PFSK-1 (cell line): ENCODE measurements around the gene DHX34.

ENCODE experiments used
- FOXP2 ChIP-seq: optimal IDR thresholded peaks from 2 replicates; pipeline ENCODE3; 2011; ENCODE audit warnings: borderline replicate concordance, control low read depth, inconsistent platforms; ENCODE audit not compliant: insufficient read depth; ENCODE audit errors: extremely low read length, extremely low read depth
- POLR2AphosphoS5 ChIP-seq: IDR thresholded peaks from 2 replicates; pipeline ENCODE4 v1.6.1; 2012; ENCODE audit warnings: low read depth, mild to moderate bottlenecking, control low read depth, low read length, moderate library complexity
- REST ChIP-seq, 2 experiments: IDR thresholded peaks; 2 replicates each; pipeline versions ENCODE4 v1.6.1 to v1.8.0; 2011 to 2012; ENCODE audit warnings: low read depth in 2 of 2, low read length in 2 of 2, control low read depth in 1 of 2, inconsistent platforms in 1 of 2, mild to moderate bottlenecking in 1 of 2, moderate library complexity in 1 of 2; ENCODE audit not compliant: insufficient read depth in 1 of 2
- SIN3A ChIP-seq: IDR thresholded peaks from 2 replicates; pipeline ENCODE4 v1.6.1; 2012; ENCODE audit warnings: mild to moderate bottlenecking, low read length, moderate library complexity, borderline replicate concordance; ENCODE audit not compliant: insufficient read depth
- TAF1 ChIP-seq: IDR thresholded peaks from 2 replicates; pipeline ENCODE4 v1.6.1; 2012; ENCODE audit warnings: low read length, control low read depth, borderline replicate concordance; ENCODE audit not compliant: insufficient read depth

Gene DHX34

GRCh38 chr19:47423203-47423882 lies 74.2 kb downstream of the DHX34 start:
- TF ChIP-seq FOXP2 (no peak), REST (IDR thresholded peaks at IDR 0.05; ENCODE audit: insufficient read depth in 1 of 2, low read depth in 2 of 2, low read length in 2 of 2) (no peak), TAF1 (no peak), POLR2AphosphoS5 (no peak), SIN3A (no peak)

DNA sequence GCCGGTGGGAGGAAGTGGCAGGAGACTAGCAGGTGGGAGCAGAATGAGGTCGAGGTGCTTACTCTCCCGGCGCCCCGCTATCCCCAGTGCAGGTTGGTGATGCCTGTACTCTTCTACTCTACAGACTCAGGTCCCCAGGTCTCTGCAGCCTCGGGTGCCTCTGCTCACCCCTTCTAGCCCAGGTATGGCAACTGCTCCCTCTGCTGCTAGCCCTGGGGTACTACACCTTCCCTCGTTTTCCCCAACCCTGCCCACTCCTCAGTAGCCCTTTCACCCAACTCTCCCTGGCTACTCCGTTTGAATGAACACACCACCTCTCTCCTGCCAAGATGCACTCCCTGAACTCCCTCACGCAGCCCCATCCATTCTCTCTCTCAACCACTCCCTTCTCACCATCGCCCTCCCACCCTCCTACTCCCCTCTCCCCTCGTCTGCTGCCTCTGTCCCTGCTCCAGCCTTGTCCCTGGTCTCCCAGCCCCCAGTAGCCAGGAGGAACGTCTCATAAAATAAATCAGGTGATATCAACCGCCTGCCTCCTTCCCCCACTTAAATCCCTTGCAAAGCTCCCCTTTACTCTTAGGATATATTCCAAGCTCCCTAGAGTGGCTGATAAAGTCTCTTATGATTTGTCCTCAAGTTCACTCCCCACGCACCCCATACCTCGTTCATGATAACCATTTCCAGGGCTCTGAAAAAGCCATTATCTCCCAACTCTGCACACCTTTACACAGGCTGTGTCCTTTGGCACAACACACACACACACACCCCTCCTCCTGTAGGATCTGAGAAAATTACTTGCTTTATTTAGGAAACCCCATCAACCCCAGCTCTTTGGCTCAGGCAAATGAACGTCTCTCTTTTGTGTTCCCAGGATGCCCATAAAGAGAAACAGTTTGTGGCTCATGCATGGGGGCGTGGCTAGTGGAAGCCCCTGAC lies 78.4 kb downstream of the DHX34 start:
- TF ChIP-seq SIN3A (0 out of 2 replicates have a peak, but pooled peaks have one; percentile 71), REST (IDR thresholded peaks at IDR 0.05; ENCODE audit: insufficient read depth in 1 of 2, low read depth in 2 of 2, low read length in 2 of 2) (no peak), TAF1 (no peak), FOXP2 (no peak)

DNA sequence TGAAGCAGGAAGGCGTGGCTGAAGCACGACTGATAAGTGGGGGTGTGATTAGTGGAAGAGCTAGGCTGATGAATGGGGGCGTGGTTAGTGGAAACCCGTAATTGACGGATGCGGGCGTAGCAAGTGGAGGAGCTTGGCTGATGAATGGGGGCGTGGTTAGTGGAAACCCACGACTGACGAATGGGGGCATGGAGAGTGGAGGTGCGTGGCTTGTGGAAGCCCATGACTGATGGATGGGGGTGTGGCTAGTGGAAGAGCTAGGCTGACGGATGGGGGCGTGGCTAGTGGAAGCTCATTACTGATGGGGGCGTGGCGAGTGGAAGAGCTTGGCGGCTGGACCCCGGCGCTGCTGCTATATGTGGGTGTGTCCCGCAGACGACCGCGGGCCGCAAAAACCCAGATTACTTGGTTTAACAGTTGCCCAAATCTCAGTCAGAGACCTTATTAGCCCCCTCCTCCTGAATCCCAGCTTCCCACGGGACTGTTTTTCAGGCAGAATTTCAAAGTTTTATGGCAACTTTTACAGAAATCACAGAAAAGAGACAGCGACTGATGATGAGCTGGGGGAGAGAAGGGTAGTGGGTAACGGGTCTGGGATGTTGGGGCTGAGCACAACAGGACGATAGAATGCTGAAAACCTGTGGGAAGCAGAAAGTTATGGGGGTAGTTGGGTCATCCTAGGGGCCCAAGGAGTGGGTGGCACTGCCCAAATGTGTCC lies 79.2 kb downstream of the DHX34 start:
- TF ChIP-seq TAF1 (no peak), FOXP2 (no peak), SIN3A (peak; percentile 1; the same call in 1 of the 2 replicates)

- TF ChIP-seq POLR2AphosphoS5 (no peak), TAF1 (no peak), REST (IDR thresholded peaks at IDR 0.05; ENCODE audit: insufficient read depth in 1 of 2, low read depth in 2 of 2, low read length in 2 of 2) (no peak), FOXP2 (no peak), SIN3A (no peak)
These were observed 80.2 kb downstream of the DHX34 start for GRCh38 chr19:47429140-47429793.
